ENCODE data around the gene SLC39A11.

Gene SLC39A11

DNA sequence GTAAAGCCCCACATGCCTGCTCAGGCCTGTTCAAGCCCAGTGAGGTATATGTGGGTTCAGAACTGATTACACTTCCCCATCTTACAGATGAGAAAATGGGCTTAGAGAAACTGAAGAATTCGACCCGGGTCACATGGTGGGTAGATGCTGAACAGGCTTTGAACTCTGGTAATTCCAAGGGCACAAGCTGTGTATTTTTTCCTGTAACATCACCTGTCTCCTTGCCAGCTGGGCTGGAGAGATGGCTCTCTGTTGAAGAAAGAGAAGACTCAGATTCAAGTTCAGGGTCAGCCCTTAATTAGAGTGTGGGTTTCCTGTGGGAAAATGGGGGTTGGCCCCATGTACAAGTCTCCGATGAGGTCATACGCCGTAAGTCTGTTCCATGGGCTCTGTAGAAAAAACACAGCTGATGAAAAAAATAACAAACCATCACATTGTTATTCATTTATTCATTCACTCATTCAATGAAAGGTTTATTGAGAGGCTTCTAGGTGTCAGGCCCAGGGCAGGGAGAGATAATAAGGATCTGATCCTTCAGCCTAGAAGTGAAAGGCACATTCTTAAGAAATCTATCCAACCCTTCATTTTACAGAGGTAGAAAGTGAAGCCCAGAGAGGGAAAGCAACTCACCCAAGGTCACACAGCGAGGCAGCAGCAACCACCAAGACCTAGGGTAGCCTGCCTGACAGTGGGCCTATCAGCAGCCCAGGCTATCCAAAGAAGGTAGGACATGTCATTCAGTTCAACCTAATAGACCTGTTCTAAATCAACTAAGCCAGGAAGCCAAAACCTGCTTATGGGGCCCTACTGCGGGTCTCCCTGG lies 488.9 kb downstream of the SLC39A11 start:
- H3K4me3 ChIP-seq (ENCODE audit: low read length), result no peak overlapping the region
- H3K27me3 ChIP-seq (ENCODE audit: control insufficient read depth, insufficient read depth, low read length), result no peaks in the 10 kb centered on the region
- no peak overlapping the region for H3K27ac ChIP-seq (ENCODE audit: low read depth, low read length)
- H3K4me1 ChIP-seq (ENCODE audit: control insufficient read depth, insufficient read depth, low read length), result no peaks in the 10 kb centered on the region
- no peak overlapping the region for H3K9ac ChIP-seq (ENCODE audit: low read length)
- no peaks in the 10 kb centered on the region for H3K36me3 ChIP-seq (ENCODE audit: control insufficient read depth, insufficient read depth, low read length)

DNA sequence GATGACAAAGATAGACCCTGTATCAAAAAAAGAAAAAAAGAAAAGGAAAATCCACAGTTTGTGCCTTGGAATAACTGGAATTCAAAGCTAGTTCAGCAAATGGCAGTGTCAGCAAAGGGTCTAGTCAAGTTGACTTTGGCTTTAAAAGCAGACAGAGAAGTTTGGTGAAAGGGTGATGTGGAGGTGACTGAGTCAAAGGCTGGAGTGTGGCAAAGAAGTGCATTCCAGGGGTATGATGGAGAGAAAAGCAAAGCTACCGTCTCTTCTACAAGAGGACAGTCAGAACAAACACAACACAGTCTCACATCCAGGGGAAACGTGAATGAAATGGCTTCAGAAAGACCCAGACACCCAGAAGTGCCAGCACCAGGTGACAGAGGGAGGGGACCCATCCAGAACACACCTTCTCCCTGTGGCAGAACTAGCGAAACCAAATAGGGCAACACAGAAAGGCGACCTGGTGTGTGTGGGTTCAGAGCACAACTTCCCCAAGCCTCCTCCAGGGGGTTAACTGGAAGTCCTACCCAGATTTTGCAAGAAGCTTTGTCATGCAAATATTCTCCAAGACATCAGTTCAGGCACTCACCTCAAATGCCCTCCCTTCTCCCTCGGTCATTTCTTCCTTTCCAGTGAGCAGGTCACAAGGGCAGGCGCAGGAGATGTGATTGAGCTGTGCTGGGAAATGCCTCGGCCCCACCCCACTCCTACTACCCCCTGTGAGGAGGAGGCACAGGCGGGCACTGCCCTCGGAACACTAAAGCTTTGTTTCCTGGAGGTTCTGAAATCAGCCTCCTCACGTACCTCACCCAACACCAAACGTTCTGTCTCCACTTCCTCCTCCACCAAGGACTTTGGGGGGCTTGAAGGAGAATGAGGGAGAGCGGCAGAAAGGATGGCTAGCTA lies 489.7 kb downstream of the SLC39A11 start:
- Histone ChIP-seq H3K4me1 (ENCODE audit: control insufficient read depth, insufficient read depth, low read length) (no peaks in the 10 kb centered on the region), H3K9ac (ENCODE audit: low read length) (no peak overlapping the region), H3K27ac (ENCODE audit: low read depth, low read length) (no peak overlapping the region), H3K27me3 (ENCODE audit: control insufficient read depth, insufficient read depth, low read length) (no peaks in the 10 kb centered on the region), H3K4me3 (ENCODE audit: low read length) (no peak overlapping the region), H3K36me3 (ENCODE audit: control insufficient read depth, insufficient read depth, low read length) (no peaks in the 10 kb centered on the region)

DNA sequence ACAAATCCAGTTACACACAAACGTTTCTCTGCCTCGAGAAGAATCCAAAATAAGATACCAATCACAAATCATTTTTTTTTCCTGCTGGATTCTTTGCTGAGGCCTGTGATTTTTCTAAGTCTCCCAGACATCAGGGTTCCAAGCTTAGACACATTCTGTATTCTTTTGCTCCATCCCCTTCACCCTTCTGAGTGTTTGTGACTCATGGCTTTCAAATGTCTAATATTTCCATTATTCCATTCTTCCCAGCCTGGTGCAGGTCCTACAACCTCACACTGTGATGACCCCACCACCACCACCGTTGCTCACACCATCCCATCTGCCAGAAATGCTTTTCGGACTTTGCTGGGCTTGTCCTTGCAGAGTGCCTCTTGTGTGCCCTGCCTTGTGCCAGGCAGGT lies 491.6 kb downstream of the SLC39A11 start:
- H3K4me3 ChIP-seq (ENCODE audit: low read length), result no peak overlapping the region
- no peaks in the 10 kb centered on the region for H3K27me3 ChIP-seq (ENCODE audit: control insufficient read depth, insufficient read depth, low read length)

GRCh38 chr17:72599891-72600290 lies 492.6 kb downstream of the SLC39A11 start:
- no peak overlapping the region for H3K4me3 ChIP-seq (ENCODE audit: low read length)
- H3K27ac ChIP-seq (ENCODE audit: low read depth, low read length), result no peak overlapping the region
- no peaks in the 10 kb centered on the region for H3K27me3 ChIP-seq (ENCODE audit: control insufficient read depth, insufficient read depth, low read length)
- no peaks in the 10 kb centered on the region for H3K4me1 ChIP-seq (ENCODE audit: control insufficient read depth, insufficient read depth, low read length)
- H3K36me3 ChIP-seq (ENCODE audit: control insufficient read depth, insufficient read depth, low read length), result no peaks in the 10 kb centered on the region
- H3K9ac ChIP-seq (ENCODE audit: low read length), result no peak overlapping the region

More for the DNA sequence above, 491.6 kb downstream of the SLC39A11 start:
- H3K36me3 ChIP-seq (ENCODE audit: control insufficient read depth, insufficient read depth, low read length), result no peaks in the 10 kb centered on the region
- H3K27ac ChIP-seq (ENCODE audit: low read depth, low read length), result no peak overlapping the region
- no peaks in the 10 kb centered on the region for H3K4me1 ChIP-seq (ENCODE audit: control insufficient read depth, insufficient read depth, low read length)
- no peak overlapping the region for H3K9ac ChIP-seq (ENCODE audit: low read length)

GRCh38 chr17:72598695-72599094 lies 493.8 kb downstream of the SLC39A11 start:
- no peak overlapping the region for H3K4me3 ChIP-seq (ENCODE audit: low read length)
- no peaks in the 10 kb centered on the region for H3K4me1 ChIP-seq (ENCODE audit: control insufficient read depth, insufficient read depth, low read length)
- no peaks in the 10 kb centered on the region for H3K27me3 ChIP-seq (ENCODE audit: control insufficient read depth, insufficient read depth, low read length)
- no peaks in the 10 kb centered on the region for H3K36me3 ChIP-seq (ENCODE audit: control insufficient read depth, insufficient read depth, low read length)
- H3K9ac ChIP-seq (ENCODE audit: low read length), result no peak overlapping the region
- no peak overlapping the region for H3K27ac ChIP-seq (ENCODE audit: low read depth, low read length)

GRCh38 chr17:72597354-72598087 lies 495.0 kb downstream of the SLC39A11 start:
- Histone ChIP-seq H3K4me1 (ENCODE audit: control insufficient read depth, insufficient read depth, low read length) (no peaks in the 10 kb centered on the region), H3K27ac (ENCODE audit: low read depth, low read length) (no peak overlapping the region), H3K9ac (ENCODE audit: low read length) (no peak overlapping the region), H3K4me3 (ENCODE audit: low read length) (no peak overlapping the region), H3K27me3 (ENCODE audit: control insufficient read depth, insufficient read depth, low read length) (no peaks in the 10 kb centered on the region), H3K36me3 (ENCODE audit: control insufficient read depth, insufficient read depth, low read length) (no peaks in the 10 kb centered on the region)

All from rectal smooth muscle tissue (tissue), 1 donor.